B cell (primary cell): ENCODE data around the gene HYDIN. TPM values are rescaled to one million over a fixed set of nuclear protein-coding genes. Genes with fewer than 3 reads are reported as not detected.

ENCODE experiments used
- ATAC-seq: fragments of 200-7000 bp; cut with Tn5 transposase; one replicate; pipeline ENCODE4 v1.10.0; 2021; ENCODE audit warnings: low read depth, mild to moderate bottlenecking, moderate number of reproducible peaks, moderate library complexity
- CTCF ChIA-PET: fragments of 350-600 bp; sonication (Branson Sonifier 250); formaldehyde crosslinking; loops from one replicate; lab custom pipeline; 2021; ENCODE audit warnings: antibody characterized with exemption, inconsistent platforms; lab: Charles Lee
- POLR2A ChIA-PET: fragments of 350-600 bp; sonication (Branson Sonifier 250); formaldehyde crosslinking; loops from one replicate; lab custom pipeline; 2021; ENCODE audit warnings: antibody characterized with exemption; lab: Charles Lee
- DNase-seq: peaks from one replicate; pipeline ENCODE4 v3.0.0; 2013
- H2AFZ ChIP-seq: 2 replicates; pipeline ENCODE4 v1.6.1; 2012; ENCODE audit warnings: mild to moderate bottlenecking, low read depth, low read length; ENCODE audit not compliant: insufficient read depth, poor library complexity, severe bottlenecking
- H3K27ac ChIP-seq, 2 donors: 1 replicate in 1 of 2; 2 replicates in 1 of 2; pipeline ENCODE4 v1.5.1; 2012 to 2013; ENCODE audit warnings: low read length in 2 of 2, mild to moderate bottlenecking in 2 of 2, moderate library complexity in 1 of 2
- H3K27me3 ChIP-seq, 4 experiments: fragments of 200-600 bp in 1 of 4; sonication (generic) in 1 of 4; replicated peaks in 1 of 4; 1 replicate in 2 of 4; 2 replicates in 2 of 4; pipeline versions ENCODE4 v1.6.1 to v1.7.0; 2013 to 2016; ENCODE audit warnings: low read length in 3 of 4, mild to moderate bottlenecking in 2 of 4, mixed read lengths in 1 of 4, moderate library complexity in 1 of 4; ENCODE audit not compliant: insufficient read depth in 4 of 4, control insufficient read depth in 3 of 4; ENCODE audit errors: control extremely low read depth in 1 of 4
- H3K36me3 ChIP-seq, 2 experiments: replicated peaks in 1 of 2; 1 replicate in 1 of 2; 2 replicates in 1 of 2; pipeline versions ENCODE4 v1.6.1 to v1.7.1; 2013; ENCODE audit warnings: low read length in 1 of 2; ENCODE audit not compliant: insufficient read depth in 2 of 2, control insufficient read depth in 1 of 2; ENCODE audit errors: control extremely low read depth in 1 of 2, extremely low read depth in 1 of 2
- H3K4me1 ChIP-seq, 2 donors: fragments of 200-600 bp in 1 of 2; sonication (generic) in 1 of 2; 1 replicate in 1 of 2; 2 replicates in 1 of 2; pipeline versions ENCODE4 v1.5.1 to v1.6.1; 2013 to 2017; ENCODE audit warnings: low read length in 2 of 2; ENCODE audit not compliant: control insufficient read depth in 2 of 2, insufficient read depth in 2 of 2
- H3K4me2 ChIP-seq: replicated peaks from 2 replicates; pipeline ENCODE3; 2012; ENCODE audit warnings: mild to moderate bottlenecking, low read depth, low read length; ENCODE audit not compliant: poor library complexity, severe bottlenecking
- H3K4me3 ChIP-seq, 5 experiments: fragments of 200-600 bp in 1 of 5; sonication (generic) in 1 of 5; 1 replicate in 3 of 5; 2 replicates in 2 of 5; pipeline versions ENCODE4 v1.5.1 to v1.7.0; 2011 to 2016; ENCODE audit warnings: low read length in 4 of 5, mild to moderate bottlenecking in 4 of 5, low read depth in 2 of 5, control low read depth in 1 of 5, moderate library complexity in 1 of 5; ENCODE audit not compliant: insufficient read depth in 1 of 5; ENCODE audit errors: control extremely low read depth in 1 of 5, extremely low read depth in 1 of 5
- H3K79me2 ChIP-seq: fragments of 200-600 bp; sonication (generic); one replicate; pipeline ENCODE4 v1.6.0; 2016; ENCODE audit warnings: low read length; ENCODE audit not compliant: control insufficient read depth, insufficient read depth
- H3K9ac ChIP-seq: fragments of 200-600 bp; sonication (generic); 2 replicates; pipeline ENCODE4 v1.6.1; 2017; ENCODE audit warnings: mild to moderate bottlenecking, low read length, moderate library complexity
- H3K9me3 ChIP-seq, 3 donors: one replicate each; pipeline versions ENCODE4 v1.6.1 to v1.7.1; 2013; ENCODE audit warnings: low read length in 2 of 3; ENCODE audit not compliant: control insufficient read depth in 2 of 3, insufficient read depth in 1 of 3; ENCODE audit errors: control extremely low read depth in 1 of 3
- H4K20me1 ChIP-seq: 2 replicates; pipeline ENCODE4 v1.6.0; 2012; ENCODE audit warnings: mild to moderate bottlenecking, low read length; ENCODE audit not compliant: insufficient read depth, control insufficient read depth, poor library complexity, severe bottlenecking
- H3K27ac Mint-ChIP-seq: one replicate; pipeline ENCODE4 v1.8.0; 2021; ENCODE audit warnings: mixed read lengths
- H3K27me3 Mint-ChIP-seq: one replicate; pipeline ENCODE4 v1.8.0; 2021; ENCODE audit warnings: mixed read lengths
- H3K4me1 Mint-ChIP-seq: one replicate; pipeline ENCODE4 v1.8.0; 2021; ENCODE audit warnings: mixed read lengths
- H3K4me3 Mint-ChIP-seq: one replicate; pipeline ENCODE4 v1.8.0; 2021; ENCODE audit warnings: mixed read lengths
- H3K9me3 Mint-ChIP-seq: one replicate; pipeline ENCODE4 v1.8.0; 2022; ENCODE audit warnings: mixed read lengths; ENCODE audit not compliant: insufficient read depth
- CTCF ChIP-seq: fragments of 200-600 bp; IDR thresholded peaks from one replicate; pipeline ENCODE4 v1.8.0; 2022; ENCODE audit warnings: antibody characterized with exemption, mild to moderate bottlenecking
- EZH2 ChIP-seq: IDR thresholded peaks from 2 replicates; pipeline ENCODE4 v1.6.1; 2012; ENCODE audit warnings: borderline replicate concordance, low read depth, mild to moderate bottlenecking, moderate library complexity, low read length; ENCODE audit not compliant: insufficient read depth, poor library complexity, severe bottlenecking
- WGBS: methylation state at CpG from one replicate; pipeline ENCODE4 v1.1.5; 2013; ENCODE audit warnings: missing lambda C conversion rate; ENCODE audit not compliant: insufficient coverage; 5-methylcytosine and 5-hydroxymethylcytosine counted together
- intact Hi-C: fragments of 100-400 bp; cut with micrococcal nuclease; formaldehyde crosslinking; loops from one replicate; pipeline ENCODE4 v1.10.0; 2022
- polyA plus RNA-seq: library from polyadenylated mRNA; depleted of rRNA; stranded (reverse); fragments of >200 nt; gene quantifications from 2 replicates; pipeline ENCODE4 v1.2.3, GENCODE V29; 2012
- total RNA-seq, 2 donors: library from RNA; stranded (reverse); fragments of 120-200 nt in 1 of 2; gene quantifications; 1 replicate in 1 of 2; 2 replicates in 1 of 2; pipeline versions ENCODE4 v1.2.3 to v1.2.4, GENCODE V29; 2013 to 2022

The HYDIN gene
- total and polyA plus RNA-seq, 2 donors (not counting 1 experiment from before 2014, with no cell fraction given), result 0.10 TPM; not detected in 1

GRCh38 chr16:70766176-70766575 is 464.3 kb downstream of the HYDIN start:
- Histone ChIP-seq H3K9me3 (no peaks in the 10 kb centered on the region), H3K4me1 (no peaks in the 10 kb centered on the region), H3K9ac (no peak overlapping the region), H3K79me2 (peaks cover 4% of the 10 kb centered on the region), H3K27ac (no peak overlapping the region), H3K27me3 (no peaks in the 10 kb centered on the region), H2AFZ (no peak overlapping the region), H3K36me3 (peaks cover 0 to 60% of the 10 kb centered on the region in 2 experiments), H3K4me3 (no peak overlapping the region), H4K20me1 (peaks cover 7% of the 10 kb centered on the region), H3K4me2 (no peak overlapping the region)
- DNase-seq (no peak), ATAC-seq (no peak)
- TF ChIP-seq EZH2 (no peak), CTCF (no peak)
- H3K4me1 Mint-ChIP-seq, result no peaks in the 10 kb centered on the region
- WGBS, result 93% methylated on average over 8 of the region's 8 CpGs
- no peak overlapping the region for H3K27ac Mint-ChIP-seq
- no peaks in the 10 kb centered on the region for H3K9me3 Mint-ChIP-seq
- ChIA-PET CTCF (no interaction called here), POLR2A (no interaction called here)
- no peak overlapping the region for H3K4me3 Mint-ChIP-seq
- intact Hi-C loops, result no loop called here
- no peaks in the 10 kb centered on the region for H3K27me3 Mint-ChIP-seq

GRCh38 chr16:70765491-70765890 is 465.0 kb downstream of the HYDIN start:
- no peak overlapping the region for H3K4me3 Mint-ChIP-seq
- H3K79me2 ChIP-seq, result peaks cover 3% of the 10 kb centered on the region
- DNase-seq, result no peak
- H3K27ac Mint-ChIP-seq, result no peak overlapping the region
- no peaks in the 10 kb centered on the region for H3K9me3 ChIP-seq
- no peak for ATAC-seq
- H3K4me1 ChIP-seq, result no peaks in the 10 kb centered on the region
- peaks cover 0 to 58% of the 10 kb centered on the region in 2 experiments for H3K36me3 ChIP-seq
- no peak overlapping the region for H2AFZ ChIP-seq
- TF ChIP-seq CTCF (no peak), EZH2 (no peak)
- ChIA-PET CTCF (interaction anchor here (0.8 kb wide), 1 partner anchor 647 kb away, joined by 3 read pairs; no protein-coding TSS in a partner anchor), POLR2A (no interaction called here)
- no peak overlapping the region for H3K27ac ChIP-seq
- no peaks in the 10 kb centered on the region for H3K27me3 ChIP-seq
- H3K4me2 ChIP-seq, result no peak overlapping the region
- H3K4me3 ChIP-seq, result no peak overlapping the region
- H3K4me1 Mint-ChIP-seq, result no peaks in the 10 kb centered on the region
- intact Hi-C loops, result no loop called here
- H4K20me1 ChIP-seq, result peaks cover under 1% of the 10 kb centered on the region
- WGBS, result 97% methylated on average over 8 of the region's 8 CpGs
- H3K9me3 Mint-ChIP-seq, result no peaks in the 10 kb centered on the region
- no peaks in the 10 kb centered on the region for H3K27me3 Mint-ChIP-seq
- H3K9ac ChIP-seq, result no peak overlapping the region
